HCEC 1CT (cell line): ENCODE results near the gene SSX2B.
"Not testable (repeated sequence)": the region's sequence is repeated elsewhere in the genome, so short reads cannot be mapped to it uniquely, and the experiment has no call there.

Experiments used
- DNase-seq: peaks from one replicate; pipeline ENCODE4 v3.0.0-alpha.2; 2017

The SSX2B gene

DNA sequence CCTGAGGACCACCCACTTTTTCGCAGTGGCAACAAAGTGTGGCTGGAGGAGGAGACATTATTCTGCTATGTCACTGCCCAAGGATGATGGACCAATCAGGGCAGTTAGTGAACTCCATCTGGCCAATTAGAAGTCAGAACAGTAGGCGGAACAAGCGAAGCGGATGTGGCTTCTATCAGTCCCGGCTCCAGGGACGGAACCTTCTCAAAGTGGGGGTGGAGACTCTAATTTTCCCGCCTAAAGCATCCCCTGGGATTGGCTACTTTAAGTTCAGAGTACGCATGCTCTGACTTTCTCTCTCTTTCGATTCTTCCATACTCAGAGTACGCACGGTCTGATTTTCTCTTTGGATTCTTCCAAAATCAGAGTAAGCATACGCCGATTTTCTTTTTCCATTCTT, at the start of gene SSX2B:
Gene SSX2B (plus strand): TSS at position 301 of the 400 bp plus-strand sequence. CDS start 1,429 bp downstream, outside the sequence.
- not testable (repeated sequence) for DNase-seq

GRCh38 chrX:52707078-52707477, 44.0 kb upstream of the SSX2B start, which contains the start of gene SSX2:
Gene SSX2, minus strand, starts transcription at chrX:52707178. Its CDS starts 1,429 bp downstream, at chrX:52705749.
- not testable (repeated sequence) for DNase-seq

DNA sequence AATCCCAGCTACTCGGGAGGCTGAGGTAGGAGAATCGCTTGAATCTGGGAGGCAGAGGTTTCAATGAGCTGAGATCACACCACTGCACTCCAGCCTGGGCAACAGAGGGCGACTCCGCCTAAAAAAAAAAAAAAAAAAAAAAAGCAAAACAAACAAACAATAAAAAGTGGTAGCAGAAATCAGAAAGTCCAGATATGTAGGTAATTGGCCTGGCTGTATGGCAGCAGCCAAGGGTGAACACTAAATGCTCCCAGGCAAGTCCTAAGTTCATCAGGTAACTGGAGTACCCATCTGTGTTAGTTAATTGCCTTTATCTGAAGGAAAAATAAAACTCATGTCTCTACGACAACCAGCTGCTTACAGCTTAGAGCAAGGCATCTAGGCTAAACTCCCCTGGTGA, 14.9 kb downstream of the SSX2B start:
- not testable (repeated sequence) for DNase-seq

GRCh38 chrX:52773504-52773903, 22.5 kb downstream of the SSX2B start:
- not testable (repeated sequence) for DNase-seq

GRCh38 chrX:52797327-52797726, 46.3 kb downstream of the SSX2B start, which contains the start of gene SPANXN5:
Gene SPANXN5, minus strand, starts transcription at chrX:52797427. Its CDS starts 79 bp downstream, at chrX:52797348.
- not testable (repeated sequence) for DNase-seq

DNA sequence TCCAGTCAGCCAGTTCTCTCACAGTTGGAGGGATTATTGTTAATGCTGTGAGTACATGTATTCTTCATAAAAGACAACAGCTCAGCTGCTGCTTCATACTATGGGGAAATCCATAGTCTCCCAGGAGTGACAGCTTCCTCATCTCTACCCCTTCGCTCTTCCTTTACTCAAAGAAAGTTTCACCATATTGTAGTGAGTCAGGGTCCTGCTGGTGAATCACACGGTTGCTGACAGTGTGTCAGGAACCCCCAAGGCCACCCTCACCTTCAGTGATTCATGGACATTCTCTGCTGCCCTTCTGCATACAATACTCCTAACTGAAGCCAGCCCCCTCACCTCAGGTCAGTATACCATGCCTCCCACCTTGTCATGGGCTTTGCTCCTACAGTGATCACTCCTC, 53.8 kb downstream of the SSX2B start:
- DNase-seq, result not testable (repeated sequence)
